RPMI7951 (cell line): Measurements from ENCODE around the gene HNRNPA3. TPM values are rescaled to one million over a fixed set of nuclear protein-coding genes. Genes with fewer than 3 reads are reported as not detected.
"Not testable (repeated sequence)": the region's sequence is repeated elsewhere in the genome, so short reads cannot be mapped to it uniquely, and the experiment has no call there.

Source experiments
- DNase-seq: peaks from one replicate; pipeline ENCODE4 v3.0.0-alpha.2; 2012; ENCODE audit warnings: low read depth
- total RNA-seq: library from RNA; depleted of rRNA; stranded (reverse); fragments of >200 nt; shearing (Covaris generic); gene quantifications from 2 replicates; pipeline ENCODE4 v1.2.3, GENCODE V29; 2014

HNRNPA3 gene
- total RNA-seq, 1 experiment from 2014 or later = 54.2 TPM

DNA sequence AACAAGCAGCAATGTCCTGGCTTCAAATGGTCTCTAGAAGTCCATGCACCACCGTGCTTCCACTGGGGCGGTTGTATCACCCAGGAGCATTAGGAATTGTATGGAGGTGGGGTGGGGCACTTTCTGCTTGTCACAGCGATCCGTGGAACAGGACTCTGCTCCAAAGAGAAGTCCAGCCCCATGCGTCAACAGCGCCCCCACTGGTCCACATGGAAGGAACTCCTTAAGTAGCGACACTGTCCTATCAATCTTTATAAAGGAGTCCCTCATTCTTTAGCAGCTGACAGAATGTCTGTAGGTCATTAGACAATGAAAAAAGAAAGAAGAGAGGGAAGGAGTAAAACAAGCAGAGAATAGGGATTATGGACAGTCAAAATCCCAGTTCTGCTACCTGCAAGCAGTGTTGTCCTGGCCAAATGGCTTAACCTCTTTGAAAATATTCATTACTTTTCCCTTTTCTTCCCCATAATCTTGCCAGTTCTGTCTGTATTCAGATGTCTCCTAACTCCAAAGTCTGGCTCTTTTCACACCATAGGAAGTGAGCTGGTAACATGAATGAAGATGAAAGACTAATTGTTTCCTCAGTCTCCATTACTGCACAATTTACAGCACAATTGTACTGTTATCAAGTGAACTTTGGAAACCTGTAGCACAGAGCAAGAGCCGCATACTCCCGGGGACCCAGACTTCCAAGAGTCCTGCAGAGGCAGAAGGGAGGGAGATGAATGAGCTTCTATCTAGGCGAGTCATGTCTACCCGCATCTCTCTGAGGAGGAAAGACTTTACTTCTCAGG, 42.0 kb downstream of the HNRNPA3 start:
- DNase-seq = peak; percentile 43

DNA sequence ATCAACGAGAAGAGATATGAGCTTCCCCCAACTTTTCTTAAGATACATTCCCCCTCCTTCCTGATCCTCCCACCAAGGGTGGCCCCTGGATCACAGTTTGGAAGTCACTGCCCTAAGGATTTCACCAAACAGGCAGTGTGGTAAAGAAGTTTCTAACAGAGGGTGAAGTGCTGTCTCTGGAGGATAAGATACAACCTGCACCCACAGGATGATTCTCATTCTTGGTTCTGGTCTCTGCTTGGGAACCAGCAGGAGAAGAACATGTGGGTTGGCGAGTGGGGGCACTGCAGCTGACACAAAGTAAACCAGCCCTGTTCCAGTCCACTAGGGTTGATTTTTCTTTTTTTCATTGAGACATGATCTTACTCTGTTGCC, 42.6 kb downstream of the HNRNPA3 start:
- no peak for DNase-seq

DNA sequence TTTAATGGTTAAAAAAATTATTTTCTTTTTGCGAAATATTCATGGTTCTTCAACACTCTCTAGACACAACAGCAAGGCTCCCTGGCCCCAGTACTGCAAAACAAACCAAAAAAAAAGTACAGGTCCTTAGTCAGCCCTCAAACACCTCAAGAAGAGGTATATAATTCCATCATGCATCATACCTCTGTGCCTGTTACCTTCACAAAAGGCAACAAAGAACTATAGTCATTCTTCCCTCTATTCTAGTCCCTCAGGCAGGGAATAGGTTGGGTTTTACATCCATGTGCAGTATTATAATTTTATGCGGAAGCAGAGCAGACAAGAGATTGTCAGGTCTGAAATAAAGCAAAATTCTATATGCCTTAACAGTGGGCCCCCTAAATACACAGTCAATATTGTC, 43.4 kb downstream of the HNRNPA3 start:
- no peak for DNase-seq

GRCh38 chr2:177256695-177257094, 44.1 kb downstream of the HNRNPA3 start:
- DNase-seq = no peak

- DNase-seq = no peak
Observed at GRCh38 chr2:177257471-177257870, 44.9 kb downstream of the HNRNPA3 start.

DNA sequence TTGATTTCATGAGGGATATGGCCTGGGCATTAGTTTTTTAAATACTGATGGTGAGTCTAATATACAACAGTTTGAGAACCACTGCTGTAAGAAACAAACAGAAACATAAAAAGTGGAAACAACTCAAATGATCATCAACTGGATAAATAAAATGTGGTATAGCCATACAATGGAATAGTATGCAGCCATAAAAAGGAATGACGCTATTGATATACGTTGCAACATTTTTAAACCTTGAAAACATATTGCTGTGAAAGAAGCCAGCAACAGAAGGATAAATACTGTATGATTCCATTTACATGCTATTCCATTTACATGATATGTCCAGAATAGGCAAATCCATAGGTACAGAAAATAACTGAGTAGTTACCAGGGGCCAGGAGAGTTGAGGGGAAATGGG, 45.5 kb downstream of the HNRNPA3 start:
- no peak for DNase-seq

DNA sequence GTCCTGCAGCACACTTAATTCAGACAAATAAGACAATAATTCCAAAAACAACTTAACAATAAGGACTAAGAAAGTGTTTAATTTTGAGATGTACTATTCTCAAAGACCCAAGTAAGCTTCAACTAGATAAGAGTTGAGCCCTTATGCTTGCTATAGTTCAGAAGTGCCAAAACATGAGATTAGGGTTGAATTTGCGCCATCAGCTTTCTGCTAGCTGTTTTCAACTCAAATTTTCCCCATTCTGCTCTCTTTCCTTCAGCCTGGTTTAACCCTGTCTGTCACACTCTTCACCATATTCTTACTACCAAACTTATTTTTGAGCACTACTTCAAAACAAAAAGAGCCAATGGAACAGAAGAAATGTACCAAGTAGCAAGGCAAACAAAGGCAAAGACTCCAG, 47.8 kb downstream of the HNRNPA3 start:
- no peak for DNase-seq

- no peak for DNase-seq
Observed at GRCh38 chr2:177261116-177262060, 48.8 kb downstream of the HNRNPA3 start.

DNA sequence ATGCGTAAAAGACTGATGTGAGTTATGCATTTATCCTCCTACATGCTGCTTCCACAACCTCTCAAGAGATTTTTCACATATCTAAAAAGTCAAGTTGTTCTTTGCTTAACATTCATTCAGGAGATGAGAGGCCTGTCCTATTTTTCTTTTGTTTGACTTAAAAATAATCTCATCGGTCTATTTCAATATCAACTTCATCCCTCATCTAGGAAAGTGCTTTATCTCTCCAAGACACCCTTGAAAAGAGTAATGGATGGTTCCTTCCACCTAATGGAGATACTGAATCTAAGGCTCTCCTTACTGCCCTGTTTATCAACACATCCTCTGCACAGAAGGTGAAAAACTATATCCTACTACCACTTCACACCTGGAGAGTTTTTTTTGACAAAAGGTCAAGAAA, 49.5 kb downstream of the HNRNPA3 start:
- no peak for DNase-seq

DNA sequence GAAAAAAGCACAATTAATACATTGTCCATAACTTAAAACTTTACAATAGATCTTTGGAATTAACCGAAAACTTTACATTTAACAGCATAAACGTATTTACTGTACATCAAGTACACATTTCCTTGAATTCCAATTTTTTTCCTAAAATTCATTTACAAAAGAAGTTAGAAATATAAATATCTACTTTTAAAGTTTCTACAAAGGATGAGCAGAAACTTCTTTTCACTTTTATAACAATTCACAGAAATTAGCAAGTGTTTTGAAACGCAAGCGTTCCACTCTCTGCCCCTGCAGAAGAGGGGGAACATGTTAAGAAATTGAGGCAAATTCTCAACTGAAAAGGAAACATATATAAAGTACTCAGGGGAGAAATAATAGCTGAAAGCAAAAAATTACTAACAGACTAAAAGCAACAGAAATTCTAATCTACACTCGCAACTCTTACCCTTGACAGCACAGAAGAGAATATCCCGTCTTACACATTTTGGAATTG, 50.4 kb downstream of the HNRNPA3 start:
- no peak for DNase-seq

- DNase-seq = peak; percentile 99
Observed at GRCh38 chr2:177263451-177264208, 51.0 kb downstream of the HNRNPA3 start.

DNA sequence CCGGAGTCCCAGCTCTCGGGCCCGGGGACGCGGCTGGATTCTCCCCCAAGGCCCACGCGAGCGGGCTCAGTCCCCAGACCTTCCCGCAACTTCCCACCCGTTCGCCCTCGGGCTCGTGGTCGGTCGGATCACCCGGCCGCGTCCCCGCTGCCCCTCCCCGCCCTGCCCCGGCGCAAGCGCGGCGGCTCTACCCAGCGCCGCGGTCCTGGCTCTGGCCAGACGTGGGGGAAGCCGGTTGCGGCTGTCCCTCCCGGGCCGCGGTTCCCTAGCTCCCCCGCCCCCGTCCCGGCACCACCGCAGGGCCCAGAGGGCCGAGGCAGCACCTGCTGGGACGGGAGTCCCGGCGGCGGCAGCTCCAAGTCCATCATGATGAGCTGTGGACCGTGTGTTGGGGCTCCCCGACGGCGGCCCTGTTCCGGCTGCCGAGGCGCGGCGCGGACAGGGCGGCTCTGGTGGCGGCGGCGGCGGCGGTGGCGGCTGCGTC, 51.7 kb downstream of the HNRNPA3 start:
- DNase-seq = no peak

- DNase-seq = peak; percentile 91
Observed at GRCh38 chr2:177264693-177265587, 52.3 kb downstream of the HNRNPA3 start, which contains the start of gene NFE2L2. TSS of gene NFE2L2 (minus strand) at chr2:177264727. CDS start at chr2:177264576, 151 bp downstream.

GRCh38 chr2:177265824-177266817, 53.5 kb downstream of the HNRNPA3 start:
- DNase-seq = no peak

- not testable (repeated sequence) for DNase-seq
Observed at GRCh38 chr2:177266955-177267354, 54.4 kb downstream of the HNRNPA3 start.

DNA sequence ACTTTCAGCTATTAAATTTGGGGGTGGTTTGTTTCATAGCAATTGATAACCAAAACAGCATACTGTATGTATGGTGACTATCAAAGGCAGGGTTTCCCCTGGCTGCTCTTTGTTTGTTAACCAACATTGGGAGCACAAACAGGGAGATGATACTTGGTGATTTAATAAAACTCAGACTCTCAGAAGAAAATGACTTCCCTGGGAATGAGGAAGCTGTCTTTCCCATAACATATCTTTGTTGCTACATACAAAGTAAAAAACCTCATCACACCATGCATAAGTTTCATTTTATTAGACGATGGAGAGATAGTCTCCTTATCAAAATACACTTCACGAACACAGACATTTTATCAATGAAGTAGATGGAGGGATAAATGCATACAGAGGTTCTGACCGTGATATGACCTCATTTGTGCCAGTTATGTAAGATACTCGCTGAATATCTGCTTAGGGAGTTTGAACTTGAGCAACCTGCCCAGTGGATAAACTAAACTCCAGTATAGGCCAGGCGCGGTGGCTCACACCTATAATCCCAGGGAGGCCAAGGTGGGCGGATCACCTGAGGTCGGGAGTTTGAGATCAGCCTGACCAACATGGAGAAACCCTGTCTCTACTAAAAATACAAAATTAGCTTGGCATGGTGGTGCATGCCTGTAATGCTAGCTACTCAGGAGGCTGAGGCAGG, 55.7 kb downstream of the HNRNPA3 start:
- DNase-seq = no peak

DNA sequence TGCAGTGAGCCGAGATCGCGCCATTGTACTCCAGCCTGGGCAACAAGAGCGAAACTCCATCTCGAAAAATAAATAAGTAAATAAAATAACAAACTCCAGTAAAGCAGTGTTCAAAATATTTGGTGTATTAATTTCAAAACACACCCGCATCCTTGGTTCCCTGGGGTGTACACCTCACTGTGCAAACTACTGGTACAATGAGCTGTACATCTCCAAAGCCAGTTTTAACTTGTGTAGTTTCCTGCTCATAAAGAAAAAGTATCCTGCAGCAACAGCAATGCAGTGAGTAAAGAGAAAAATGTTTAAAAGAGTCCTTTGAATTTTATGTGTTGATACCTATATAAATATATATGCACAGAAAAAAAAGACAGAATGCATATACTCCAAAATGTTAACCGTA, 56.3 kb downstream of the HNRNPA3 start:
- no peak for DNase-seq

GRCh38 chr2:177270531-177270930, 57.9 kb downstream of the HNRNPA3 start:
- no peak for DNase-seq
